Frontal cortex (tissue), 4 donors: ENCODE measurements around the gene CCDC14. TPM values are rescaled to one million over a fixed set of nuclear protein-coding genes. Genes with fewer than 3 reads are reported as not detected.

ENCODE experiments used
- DNase-seq, 2 donors: peaks; one replicate each; pipeline ENCODE4 v3.0.0; 2012; ENCODE audit warnings: low spot score in 2 of 2
- FAIRE-seq: peaks from 2 replicates; lab custom pipeline; 2012; peaks lifted over from hg19 to GRCh38; lab: Jason Lieb, UNC
- total RNA-seq: library from RNA; depleted of rRNA; stranded (reverse); fragments of >200 nt; gene quantifications from one replicate; pipeline ENCODE4 v1.2.3, GENCODE V29; 2014
- donor health status: control.
- donor health status: control.
- donor health status: control.

Gene CCDC14
- total RNA-seq, 1 donor from 2014 or later: 83.6 TPM

GRCh38 chr3:123872621-123873020 lies 88.4 kb downstream of the CCDC14 start:
- FAIRE-seq (no peak), DNase-seq (no peak)

- FAIRE-seq (no peak), DNase-seq (no peak)
Measured at GRCh38 chr3:123871946-123872345, 89.1 kb downstream of the CCDC14 start.

GRCh38 chr3:123870033-123870432 lies 91.0 kb downstream of the CCDC14 start:
- FAIRE-seq (no peak), DNase-seq (no peak)

GRCh38 chr3:123869165-123869564 lies 91.9 kb downstream of the CCDC14 start:
- DNase-seq (no peak), FAIRE-seq (no peak)

GRCh38 chr3:123864706-123865105 lies 96.3 kb downstream of the CCDC14 start:
- FAIRE-seq: no peak
- no peak for DNase-seq

Other genes starting within 250 kb of the CCDC14 start
- 6.1 TPM for gene MYLK, start 76.9 kb downstream of the CCDC14 start, total RNA-seq
- not detected for gene ROPN1, start 30.9 kb upstream of the CCDC14 start, total RNA-seq
- 141 TPM for gene KALRN, start 72.1 kb upstream of the CCDC14 start, total RNA-seq